Stimulated activated CD4-positive, alpha-beta T cell treated with anti-CD3 and anti-CD28 coated beads, Interleukin-1b, Interleukin-23, amount 100 ng/mL, for 24 hours (primary cell): ENCODE results near the gene RAD51.

Experiments
- DNase-seq, 4 experiments: peaks; one replicate each; pipeline ENCODE4 v3.0.0-alpha.2; 2020; ENCODE audit warnings: low read depth in 4 of 4, low spot score in 1 of 4

RAD51 gene

GRCh38 chr15:40762919-40763800 is 68.2 kb downstream of the RAD51 start:
- peak in 1 of 4 experiments; percentile 22 for DNase-seq

GRCh38 chr15:40763801-40764628 is 69.0 kb downstream of the RAD51 start, which contains the start of gene GCHFR:
GCHFR (plus strand) TSS chr15:40764068; CDS start chr15:40764181, 113 bp downstream.
- peak in 2 of 4 experiments; percentile 43 to 62 for DNase-seq

- no peak for DNase-seq
These were observed 69.7 kb downstream of the RAD51 start for GRCh38 chr15:40764629-40765103.

GRCh38 chr15:40766194-40766815 is 71.3 kb downstream of the RAD51 start:
- DNase-seq = no peak

GRCh38 chr15:40766906-40767837 is 72.2 kb downstream of the RAD51 start:
- no peak for DNase-seq

GRCh38 chr15:40767838-40768500 is 73.0 kb downstream of the RAD51 start:
- no peak for DNase-seq

GRCh38 chr15:40768521-40769273 is 73.7 kb downstream of the RAD51 start:
- no peak for DNase-seq

GRCh38 chr15:40769274-40770146 is 74.5 kb downstream of the RAD51 start, which contains the start of gene C15orf62:
C15orf62 (plus strand) TSS chr15:40769980; CDS start chr15:40770496, 516 bp downstream.
- peak in 3 of 4 experiments; percentile 36 to 59 (median 55) for DNase-seq

- DNase-seq = no peak
These were observed 75.3 kb downstream of the RAD51 start for GRCh38 chr15:40770147-40770721.

- no peak for DNase-seq
These were observed 76.3 kb downstream of the RAD51 start for GRCh38 chr15:40771242-40771641.

- DNase-seq = no peak
These were observed 77.0 kb downstream of the RAD51 start for GRCh38 chr15:40772014-40772413.

- no peak for DNase-seq
These were observed 78.5 kb downstream of the RAD51 start for GRCh38 chr15:40773496-40773895.

GRCh38 chr15:40773902-40774301 is 78.9 kb downstream of the RAD51 start:
- no peak for DNase-seq

GRCh38 chr15:40775007-40775406 is 80.0 kb downstream of the RAD51 start:
- no peak for DNase-seq

- no peak for DNase-seq
These were observed 81.0 kb downstream of the RAD51 start for GRCh38 chr15:40775740-40776536.

- no peak for DNase-seq
These were observed 81.7 kb downstream of the RAD51 start for GRCh38 chr15:40776537-40777141.
